Testis (tissue), 3 donors: ENCODE measurements around the gene KRT28. TPM values are rescaled to one million over a fixed set of nuclear protein-coding genes. Genes with fewer than 3 reads are reported as not detected.

Experiments
- DNase-seq: peaks from one replicate; pipeline ENCODE4 v3.0.0-alpha.2; 2019
- H3K27ac ChIP-seq, 2 donors: fragments of 200-600 bp; sonication (generic); one replicate each; pipeline ENCODE4 v1.5.1; 2019
- H3K27me3 ChIP-seq: fragments of 200-600 bp; sonication (generic); one replicate; pipeline ENCODE4 v1.5.1; 2019
- H3K36me3 ChIP-seq: fragments of 200-600 bp; sonication (generic); one replicate; pipeline ENCODE4 v1.5.1; 2017; ENCODE audit warnings: low read depth; ENCODE audit errors: missing control alignments
- H3K4me1 ChIP-seq: fragments of 200-600 bp; sonication (generic); one replicate; pipeline ENCODE4 v1.5.1; 2019
- H3K4me3 ChIP-seq, 2 donors: fragments of 200-600 bp; sonication (generic); one replicate each; pipeline ENCODE4 v1.5.1; 2017 to 2019
- H3K9me3 ChIP-seq: fragments of 200-600 bp; sonication (generic); one replicate; pipeline ENCODE4 v1.5.1; 2017
- CTCF ChIP-seq, 3 experiments: fragments of 450-650 bp in 2 of 3; fragments of 200-600 bp in 1 of 3; sonication (generic) in 1 of 3; IDR thresholded peaks; one replicate each; pipeline ENCODE4 v1.5.1; 2016 to 2019; ENCODE audit warnings: antibody characterized with exemption in 3 of 3, mild to moderate bottlenecking in 2 of 3, moderate library complexity in 1 of 3
- POLR2A ChIP-seq: fragments of 450-650 bp; IDR thresholded peaks from one replicate; pipeline ENCODE4 v1.6.1; 2017; ENCODE audit warnings: antibody characterized with exemption, mild to moderate bottlenecking, moderate library complexity
- WGBS, 2 donors: methylation state at CpG; one replicate each; pipeline ENCODE4 v1.1.5; 2018; 5-methylcytosine and 5-hydroxymethylcytosine counted together
- intact Hi-C: fragments of 100-400 bp; cut with DNase I; formaldehyde crosslinking; loops from one replicate; pipeline ENCODE4 v1.15.1; 2023; ENCODE audit warnings: low total_unique reads
- polyA plus RNA-seq: library from polyadenylated mRNA; stranded (reverse); fragments of 350-450 nt; fragmentation: Illumina TruSeq; extraction: RNeasy Lipid Tissue Mini Kit (QIAGEN cat#74804); gene quantifications from one replicate; pipeline ENCODE4 v1.2.3, GENCODE V29; 2014; ENCODE audit warnings: low read depth, low replicate concordance; ENCODE audit not compliant: insufficient read depth
- total RNA-seq, 2 donors: library from RNA; depleted of rRNA; stranded (reverse); fragments of >200 nt; gene quantifications; one replicate each; pipeline ENCODE4 v1.2.3, GENCODE V29; 2016

KRT28 gene
- total and polyA plus RNA-seq, 3 donors from 2014 or later = 0.37 to 0.87 (median 0.43) TPM

- Histone ChIP-seq H3K9me3 (no peaks in the 10 kb centered on the region), H3K27me3 (no peaks in the 10 kb centered on the region), H3K36me3 (no peaks in the 10 kb centered on the region), H3K4me1 (peaks cover 5% of the 10 kb centered on the region), H3K4me3 (no peak overlapping the region), H3K27ac (no peak overlapping the region)
- WGBS, 2 donors = 84 to 88% methylated on average over 3 of the region's 3 CpGs
- intact Hi-C loops = no loop called here
- TF ChIP-seq POLR2A (no peak), CTCF (IDR thresholded peaks at IDR 0.05) (no peak)
- DNase-seq = no peak
Observed at GRCh38 chr17:40812639-40813038, 12.9 kb upstream of the KRT28 start.

- no peaks in the 10 kb centered on the region for H3K27me3 ChIP-seq
- no peak overlapping the region for H3K27ac ChIP-seq
Observed at GRCh38 chr17:40810494-40810893, 10.7 kb upstream of the KRT28 start.

GRCh38 chr17:40809721-40810421, 10.1 kb upstream of the KRT28 start:
- intact Hi-C loops = no loop called here
- WGBS, 2 donors = 31 to 47% methylated on average over 2 of the region's 2 CpGs
- no peak overlapping the region for H3K4me3 ChIP-seq
- TF ChIP-seq CTCF (IDR thresholded peaks at IDR 0.05) (no peak), POLR2A (no peak)
- no peak for DNase-seq
- H3K4me1 ChIP-seq = peaks cover 3% of the 10 kb centered on the region
- no peaks in the 10 kb centered on the region for H3K9me3 ChIP-seq
- H3K36me3 ChIP-seq = no peaks in the 10 kb centered on the region
- no peak overlapping the region for H3K27ac ChIP-seq
- no peaks in the 10 kb centered on the region for H3K27me3 ChIP-seq

More at GRCh38 chr17:40810494-40810893, 10.7 kb upstream of the KRT28 start:
- 82 to 86% methylated on average over 6 of the region's 6 CpGs for WGBS, 2 donors
- H3K4me1 ChIP-seq = peaks cover 3% of the 10 kb centered on the region
- no peak for DNase-seq
- intact Hi-C loops = no loop called here
- H3K4me3 ChIP-seq = no peak overlapping the region
- no peaks in the 10 kb centered on the region for H3K36me3 ChIP-seq
- H3K9me3 ChIP-seq = no peaks in the 10 kb centered on the region
- TF ChIP-seq POLR2A (no peak), CTCF (IDR thresholded peaks at IDR 0.05) (no peak)

GRCh38 chr17:40806131-40806530, 6.4 kb upstream of the KRT28 start:
- 87 to 91% methylated on average over 3 of the region's 3 CpGs for WGBS, 2 donors
- H3K27me3 ChIP-seq = no peaks in the 10 kb centered on the region

More at GRCh38 chr17:40806131-40806530, 6.4 kb upstream of the KRT28 start:
- DNase-seq = no peak
- TF ChIP-seq POLR2A (no peak), CTCF (IDR thresholded peaks at IDR 0.05) (no peak)
- H3K27ac ChIP-seq = no peak overlapping the region
- intact Hi-C loops = no loop called here
- no peaks in the 10 kb centered on the region for H3K9me3 ChIP-seq
- H3K4me1 ChIP-seq = peaks cover 3% of the 10 kb centered on the region
- no peak overlapping the region for H3K4me3 ChIP-seq
- H3K36me3 ChIP-seq = no peaks in the 10 kb centered on the region
